HEK293 (cell line): ENCODE measurements around the gene TAPBPL.

Experiments used
- CTCF ChIA-PET: fragments of 350-600 bp; formaldehyde crosslinking; extraction: SDS; loops from one replicate; lab custom pipeline; 2021; ENCODE audit warnings: antibody characterized with exemption; lab: Yijun Ruan, JAX
- POLR2A ChIA-PET: fragments of 300-600 bp; formaldehyde crosslinking; extraction: SDS; loops from one replicate; lab custom pipeline; 2020; ENCODE audit warnings: antibody characterized with exemption, inconsistent platforms; lab: Yijun Ruan, JAX
- H3K27ac ChIP-seq: fragments of 200-500 bp; sonication (Bioruptor generic); 2 replicates; pipeline ENCODE4 v1.5.1; 2014; ENCODE audit warnings: low read depth, low read length, control low read depth, inconsistent platforms; ENCODE audit errors: extremely low read depth
- H3K36me3 ChIP-seq, 2 experiments: fragments of 200-500 bp in 1 of 2; sonication (Bioruptor generic) in 1 of 2; 1 replicate in 1 of 2; 2 replicates in 1 of 2; pipeline ENCODE4 v1.5.1; 2014 to 2017; ENCODE audit warnings: inconsistent platforms in 2 of 2, low read length in 2 of 2; ENCODE audit not compliant: control insufficient read depth in 2 of 2, insufficient read depth in 1 of 2
- H3K4me1 ChIP-seq: fragments of 200-500 bp; sonication (Bioruptor generic); 2 replicates; pipeline ENCODE4 v1.5.1; 2014; ENCODE audit warnings: mild to moderate bottlenecking, low read length, inconsistent platforms; ENCODE audit not compliant: control insufficient read depth, insufficient read depth
- H3K4me3 ChIP-seq: 2 replicates; pipeline ENCODE4 v1.5.1; 2011; ENCODE audit warnings: low read depth, mild to moderate bottlenecking, control low read depth, low read length, moderate library complexity
- H3K9me3 ChIP-seq: fragments of 200-500 bp; sonication (Bioruptor generic); 2 replicates; pipeline ENCODE4 v1.5.1; 2014; ENCODE audit warnings: low read depth, low read length, inconsistent platforms; ENCODE audit not compliant: control insufficient read depth, insufficient read depth
- ATF2 ChIP-seq: fragments of 450-650 bp; formaldehyde crosslinking; IDR thresholded peaks from 2 replicates; pipeline ENCODE4 v1.5.1; 2016; ENCODE audit warnings: missing biosample characterization, missing genetic modification characterization, low read depth
- INSM2 ChIP-seq: fragments of 450-650 bp; formaldehyde crosslinking; IDR thresholded peaks from 2 replicates; pipeline ENCODE4 v1.5.1; 2016; ENCODE audit warnings: missing biosample characterization, missing genetic modification characterization
- KLF16 ChIP-seq: fragments of 450-650 bp; formaldehyde crosslinking; IDR thresholded peaks from 2 replicates; pipeline ENCODE4 v1.5.1; 2017; ENCODE audit warnings: missing biosample characterization, missing genetic modification characterization
- KLF17 ChIP-seq: fragments of 450-650 bp; formaldehyde crosslinking; IDR thresholded peaks from 2 replicates; pipeline ENCODE4 v1.5.1; 2016; ENCODE audit warnings: missing biosample characterization, missing genetic modification characterization
- OSR2 ChIP-seq: fragments of 450-650 bp; formaldehyde crosslinking; IDR thresholded peaks from 2 replicates; pipeline ENCODE4 v1.5.1; 2016; ENCODE audit warnings: missing biosample characterization, missing genetic modification characterization
- OVOL3 ChIP-seq: fragments of 450-650 bp; formaldehyde crosslinking; IDR thresholded peaks from 2 replicates; pipeline ENCODE4 v1.5.1; 2016; ENCODE audit warnings: missing biosample characterization, missing genetic modification characterization
- SALL2 ChIP-seq: fragments of 450-650 bp; formaldehyde crosslinking; IDR thresholded peaks from 2 replicates; pipeline ENCODE4 v1.5.0; 2017; ENCODE audit warnings: missing biosample characterization, mild to moderate bottlenecking, missing genetic modification characterization, borderline replicate concordance
- SETDB1 ChIP-seq: IDR thresholded peaks from one replicate; pipeline ENCODE4 v1.6.1; 2017; ENCODE audit warnings: mild to moderate bottlenecking, low read length, moderate library complexity, mixed read lengths; ENCODE audit not compliant: insufficient read length
- ZBTB17 ChIP-seq: fragments of 450-650 bp; formaldehyde crosslinking; IDR thresholded peaks from 2 replicates; pipeline ENCODE4 v1.5.1; 2016; ENCODE audit warnings: missing biosample characterization, missing genetic modification characterization
- ZBTB26 ChIP-seq: fragments of 450-650 bp; formaldehyde crosslinking; optimal IDR thresholded peaks from 2 replicates; pipeline ENCODE3; 2016; ENCODE audit warnings: missing biosample characterization, mild to moderate bottlenecking, missing genetic modification characterization
- ZEB2 ChIP-seq: fragments of 450-650 bp; formaldehyde crosslinking; IDR thresholded peaks from 2 replicates; pipeline ENCODE4 v1.5.1; 2016; ENCODE audit warnings: missing biosample characterization, missing genetic modification characterization
- ZNF112 ChIP-seq: fragments of 450-650 bp; formaldehyde crosslinking; IDR thresholded peaks from 2 replicates; pipeline ENCODE4 v1.5.0; 2017; ENCODE audit warnings: missing biosample characterization, missing genetic modification characterization
- ZNF133 ChIP-seq: fragments of 450-650 bp; formaldehyde crosslinking; IDR thresholded peaks from 2 replicates; pipeline ENCODE4 v1.5.1; 2016; ENCODE audit warnings: missing biosample characterization, missing genetic modification characterization
- ZNF184 ChIP-seq: fragments of 450-650 bp; IDR thresholded peaks from 2 replicates; pipeline ENCODE4 v1.5.1; 2018; ENCODE audit warnings: missing biosample characterization, mild to moderate bottlenecking, missing genetic modification characterization
- ZNF211 ChIP-seq: fragments of 450-650 bp; formaldehyde crosslinking; IDR thresholded peaks from 2 replicates; pipeline ENCODE4 v1.5.1; 2016; ENCODE audit warnings: low read depth, missing biosample characterization, missing genetic modification characterization
- ZNF510 ChIP-seq: fragments of 450-650 bp; formaldehyde crosslinking; IDR thresholded peaks from 2 replicates; pipeline ENCODE4 v1.5.1; 2018; ENCODE audit warnings: mild to moderate bottlenecking, missing genetic modification characterization, missing biosample characterization; ENCODE audit not compliant: insufficient replicate concordance
- ZNF596 ChIP-seq: fragments of 450-650 bp; IDR thresholded peaks from 2 replicates; pipeline ENCODE4 v1.5.0; 2018; ENCODE audit warnings: missing biosample characterization, mild to moderate bottlenecking, missing genetic modification characterization, moderate library complexity
- ZNF670 ChIP-seq: fragments of 450-650 bp; formaldehyde crosslinking; IDR thresholded peaks from 2 replicates; pipeline ENCODE4 v1.5.1; 2016; ENCODE audit warnings: missing biosample characterization, missing genetic modification characterization, low read depth
- ZNF701 ChIP-seq: fragments of 450-650 bp; formaldehyde crosslinking; IDR thresholded peaks from 2 replicates; pipeline ENCODE4 v1.5.1; 2016; ENCODE audit warnings: missing biosample characterization, missing genetic modification characterization
- ZNF707 ChIP-seq: fragments of 450-650 bp; formaldehyde crosslinking; IDR thresholded peaks from 2 replicates; pipeline ENCODE4 v1.5.1; 2016; ENCODE audit warnings: missing biosample characterization, missing genetic modification characterization
- ZNF776 ChIP-seq: fragments of 450-650 bp; formaldehyde crosslinking; IDR thresholded peaks from 2 replicates; pipeline ENCODE4 v1.5.0; 2017; ENCODE audit warnings: missing biosample characterization, missing genetic modification characterization, borderline replicate concordance
- ZNF777 ChIP-seq: fragments of 450-650 bp; formaldehyde crosslinking; IDR thresholded peaks from 2 replicates; pipeline ENCODE4 v1.5.1; 2017; ENCODE audit warnings: missing biosample characterization, missing genetic modification characterization, borderline replicate concordance
- ZNF791 ChIP-seq: fragments of 450-650 bp; formaldehyde crosslinking; IDR thresholded peaks from 2 replicates; pipeline ENCODE4 v1.5.1; 2016; ENCODE audit warnings: missing biosample characterization, missing genetic modification characterization
- TF ChIP-seq, protein P1 (sequence below): fragments of 450-650 bp; formaldehyde crosslinking; IDR thresholded peaks from 2 replicates; pipeline ENCODE4 v1.5.1; 2016; ENCODE audit warnings: missing biosample characterization, missing genetic modification characterization, borderline replicate concordance
- TF ChIP-seq, protein P2 (sequence below): IDR thresholded peaks from 2 replicates; pipeline ENCODE4 v1.6.1; 2011; ENCODE audit warnings: mild to moderate bottlenecking, low read depth, low read length, borderline replicate concordance

The TAPBPL gene

DNA sequence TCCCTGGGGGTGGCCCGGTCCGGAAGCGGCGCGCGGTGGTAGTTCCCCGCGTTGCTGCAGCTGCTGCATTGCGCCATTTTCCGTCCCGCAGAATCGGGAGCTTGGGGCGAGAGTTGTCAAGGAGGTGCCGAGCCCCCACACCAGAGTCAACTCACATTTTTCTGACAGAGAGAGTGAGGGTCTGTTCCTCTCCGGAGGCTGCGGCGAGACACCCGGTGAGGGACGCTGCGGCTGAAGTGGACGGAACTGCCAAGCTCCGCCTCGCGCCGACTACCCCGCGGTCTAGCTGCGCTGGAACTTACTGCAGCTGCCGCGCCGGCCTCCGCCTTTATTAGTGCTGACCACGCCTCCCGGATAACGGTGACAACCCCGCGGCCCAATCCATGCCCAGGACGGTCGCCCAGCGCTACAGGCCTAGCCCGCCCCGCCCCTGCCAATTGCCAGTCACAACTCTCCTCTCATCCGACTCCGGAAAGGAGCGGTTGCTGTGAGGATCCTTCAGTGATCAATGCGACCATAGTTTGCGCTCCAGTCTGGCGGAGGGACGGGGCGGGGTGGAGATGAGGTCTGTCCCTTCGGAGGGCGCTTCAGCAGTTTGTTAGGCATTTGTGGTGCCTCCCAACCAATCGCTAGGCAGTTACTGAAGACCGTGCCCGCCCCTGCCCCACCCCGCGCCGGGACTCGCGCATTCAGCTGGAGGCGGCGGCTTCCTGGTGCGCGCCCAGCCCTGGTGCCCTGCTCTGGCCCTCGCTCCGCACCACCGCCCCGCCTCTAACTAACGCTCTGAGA is 18.7 kb downstream of the TAPBPL start, which contains the start of gene VAMP1:
Gene VAMP1, minus strand, starts transcription at position 303 of the 789 bp plus-strand sequence. Its CDS starts 146 bp downstream, at position 157.
- CTCF ChIA-PET = interaction anchor here (0.6 to 2.2 kb wide), 8 partner anchors 14 to 383 kb away, joined by 3 to 11 read pairs (median 4); no protein-coding TSS in a partner anchor
- no peak for TF ChIP-seq ZNF133 (tag by site-specific recombination)
- TF ChIP-seq, protein P1, sequence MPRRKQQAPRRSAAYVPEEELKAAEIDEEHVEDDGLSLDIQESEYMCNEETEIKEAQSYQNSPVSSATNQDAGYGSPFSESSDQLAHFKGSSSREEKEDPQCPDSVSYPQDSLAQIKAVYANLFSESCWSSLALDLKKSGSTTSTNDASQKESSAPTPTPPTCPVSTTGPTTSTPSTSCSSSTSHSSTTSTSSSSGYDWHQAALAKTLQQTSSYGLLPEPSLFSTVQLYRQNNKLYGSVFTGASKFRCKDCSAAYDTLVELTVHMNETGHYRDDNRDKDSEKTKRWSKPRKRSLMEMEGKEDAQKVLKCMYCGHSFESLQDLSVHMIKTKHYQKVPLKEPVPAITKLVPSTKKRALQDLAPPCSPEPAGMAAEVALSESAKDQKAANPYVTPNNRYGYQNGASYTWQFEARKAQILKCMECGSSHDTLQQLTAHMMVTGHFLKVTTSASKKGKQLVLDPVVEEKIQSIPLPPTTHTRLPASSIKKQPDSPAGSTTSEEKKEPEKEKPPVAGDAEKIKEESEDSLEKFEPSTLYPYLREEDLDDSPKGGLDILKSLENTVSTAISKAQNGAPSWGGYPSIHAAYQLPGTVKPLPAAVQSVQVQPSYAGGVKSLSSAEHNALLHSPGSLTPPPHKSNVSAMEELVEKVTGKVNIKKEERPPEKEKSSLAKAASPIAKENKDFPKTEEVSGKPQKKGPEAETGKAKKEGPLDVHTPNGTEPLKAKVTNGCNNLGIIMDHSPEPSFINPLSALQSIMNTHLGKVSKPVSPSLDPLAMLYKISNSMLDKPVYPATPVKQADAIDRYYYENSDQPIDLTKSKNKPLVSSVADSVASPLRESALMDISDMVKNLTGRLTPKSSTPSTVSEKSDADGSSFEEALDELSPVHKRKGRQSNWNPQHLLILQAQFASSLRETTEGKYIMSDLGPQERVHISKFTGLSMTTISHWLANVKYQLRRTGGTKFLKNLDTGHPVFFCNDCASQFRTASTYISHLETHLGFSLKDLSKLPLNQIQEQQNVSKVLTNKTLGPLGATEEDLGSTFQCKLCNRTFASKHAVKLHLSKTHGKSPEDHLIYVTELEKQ = no peak
- no peak for TF ChIP-seq SALL2 (tag by site-specific recombination)
- no peak for TF ChIP-seq ATF2 (tag by site-specific recombination)
- TF ChIP-seq ZNF184 (tag by site-specific recombination) = peak; percentile 53; the same call in 1 of the 2 replicates
- TF ChIP-seq ZNF776 (tag by site-specific recombination) = no peak
- no peak for TF ChIP-seq ZNF670 (tag by site-specific recombination)
- peak; percentile 85 for TF ChIP-seq KLF16
- no peak for TF ChIP-seq SETDB1
- no peak for TF ChIP-seq ZNF510 (tag by site-specific recombination)
- peak; percentile 94 for TF ChIP-seq ZBTB17 (tag by site-specific recombination)
- no peak; the same call in 1 of the 2 replicates for TF ChIP-seq OSR2 (tag by site-specific recombination)
- TF ChIP-seq INSM2 (tag by site-specific recombination) = peak; percentile 89
- TF ChIP-seq ZNF777 (tag by site-specific recombination) = no peak
- TF ChIP-seq ZNF211 (tag by site-specific recombination) = no peak
- peak; percentile 78 for TF ChIP-seq ZEB2
- TF ChIP-seq OVOL3 (tag by site-specific recombination) = peak; percentile 97
- TF ChIP-seq ZNF701 (tag by site-specific recombination) = no peak
- peak; percentile 75 for TF ChIP-seq KLF17 (tag by site-specific recombination)
- no peak for TF ChIP-seq ZNF791 (tag by site-specific recombination)
- TF ChIP-seq ZBTB26 = peak; percentile 93
- no peak for TF ChIP-seq ZNF707 (tag by site-specific recombination)
- no peak for TF ChIP-seq ZNF596 (tag by site-specific recombination)
- TF ChIP-seq, protein P2, sequence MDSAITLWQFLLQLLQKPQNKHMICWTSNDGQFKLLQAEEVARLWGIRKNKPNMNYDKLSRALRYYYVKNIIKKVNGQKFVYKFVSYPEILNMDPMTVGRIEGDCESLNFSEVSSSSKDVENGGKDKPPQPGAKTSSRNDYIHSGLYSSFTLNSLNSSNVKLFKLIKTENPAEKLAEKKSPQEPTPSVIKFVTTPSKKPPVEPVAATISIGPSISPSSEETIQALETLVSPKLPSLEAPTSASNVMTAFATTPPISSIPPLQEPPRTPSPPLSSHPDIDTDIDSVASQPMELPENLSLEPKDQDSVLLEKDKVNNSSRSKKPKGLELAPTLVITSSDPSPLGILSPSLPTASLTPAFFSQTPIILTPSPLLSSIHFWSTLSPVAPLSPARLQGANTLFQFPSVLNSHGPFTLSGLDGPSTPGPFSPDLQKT = no peak
- TF ChIP-seq ZNF112 (tag by site-specific recombination) = no peak

More for the DNA sequence above, 18.7 kb downstream of the TAPBPL start, which contains the start of gene VAMP1:
- peaks cover 0 to 17% of the 10 kb centered on the region in 2 experiments; a peak in 1 of 3 replicates for H3K36me3 ChIP-seq
- peak within 1 kb of the TSS; percentile 81 for H3K4me3 ChIP-seq
- no peaks in the 10 kb centered on the region for H3K9me3 ChIP-seq
- peak within 1 kb of the TSS; percentile 35 for H3K27ac ChIP-seq
- POLR2A ChIA-PET = interaction anchor here (0.6 to 3.5 kb wide), 67 partner anchors 10 to 1323 kb away, joined by 3 to 74 read pairs (median 4); partner anchors contain the start of genes CDCA3, COPS7A, GAPDH and MRPL51
- H3K4me1 ChIP-seq = peaks cover 2% of the 10 kb centered on the region; the same call in 1 of the 2 replicates
